K562 (cell line): Measurements from ENCODE around the gene AMOTL1. TPM values are rescaled to one million over a fixed set of nuclear protein-coding genes. Genes with fewer than 3 reads are reported as not detected.

ENCODE experiments used
- BRF1 ChIP-seq: IDR thresholded peaks from 3 replicates; pipeline ENCODE4 v1.6.1; 2011; ENCODE audit warnings: borderline replicate concordance, mild to moderate bottlenecking; ENCODE audit not compliant: insufficient read length; ENCODE audit errors: extremely low read depth
- CBX5 ChIP-seq: IDR thresholded peaks from 2 replicates; pipeline ENCODE4 v1.6.1; 2014; ENCODE audit warnings: low read depth, borderline replicate concordance
- E2F8 ChIP-seq: fragments of 450-650 bp; IDR thresholded peaks from 2 replicates; pipeline ENCODE4 v1.7.1; 2018; ENCODE audit warnings: mild to moderate bottlenecking, low read depth; ENCODE audit not compliant: partially characterized antibody
- KLF1 ChIP-seq: fragments of 450-650 bp; IDR thresholded peaks from 2 replicates; pipeline ENCODE4 v1.6.1; 2016; ENCODE audit warnings: missing genetic modification characterization, missing compliant biosample characterization
- POLR2A ChIP-seq: fragments of 450-650 bp; conservative IDR thresholded peaks from 2 replicates; pipeline ENCODE4 v1.6.1; 2016
- TAF15 ChIP-seq: fragments of 200-400 bp; formaldehyde crosslinking; IDR thresholded peaks from 2 replicates; pipeline ENCODE4 v1.6.1; 2017; ENCODE audit warnings: mild to moderate bottlenecking, low read depth, low read length, moderate library complexity
- ZNF318 ChIP-seq, 2 experiments: fragments of 450-650 bp; IDR thresholded peaks; 2 replicates each; pipeline ENCODE4 v1.6.1; 2016; ENCODE audit warnings: mild to moderate bottlenecking in 2 of 2, borderline replicate concordance in 1 of 2, low read depth in 1 of 2, moderate library complexity in 1 of 2
- polyA plus RNA-seq, 8 experiments: library from polyadenylated mRNA; depleted of rRNA in 4 of 8; stranded (reverse) in 5 of 8; unstranded in 3 of 8; fragments of >200 nt; fragmentation: Nextera tagmentation in 2 of 8; fragmentation: Illumina TruSeq in 1 of 8; extraction: Ambion mirVana in 2 of 8; extraction: Trizol in 1 of 8; gene quantifications; 2 replicates each; pipeline versions ENCODE4 v1.2.1 to v1.2.3, GENCODE V29; 2011 to 2014; ENCODE audit warnings: inconsistent platforms in 1 of 8, missing spikeins in 1 of 8
- total RNA-seq, 7 experiments: library from RNA; depleted of rRNA in 6 of 7; stranded (reverse); fragments of >200 nt in 6 of 7; fragmentation: Illumina TruSeq in 2 of 7; extraction: Trizol in 2 of 7; gene quantifications; 2 replicates each; pipeline versions ENCODE4 v1.2.1 to v1.2.3, GENCODE V29; 2011 to 2021; ENCODE audit warnings: low replicate concordance in 1 of 7

The AMOTL1 gene
- total and polyA plus RNA-seq, 9 of the 15 experiments (the other 6 are each of a cell fraction or from before 2014, with no cell fraction given) = 4.0 to 35.4 (median 14.0) TPM

- TF ChIP-seq ZNF318 (IDR thresholded peaks at IDR 0.05; ENCODE audit: borderline replicate concordance in 1 of 2, low read depth in 1 of 2) (peak in 1 of 2 experiments; percentile 61; a peak in 2 of 4 replicates), KLF1 (tag) (peak; percentile 63; the same call in 1 of the 2 replicates), BRF1 (no peak), POLR2A (peak; percentile 70), CBX5 (no peak), TAF15 (no peak), E2F8 (peak; percentile 52)
These were observed at the start of gene AMOTL1 (continued) for GRCh38 chr11:94767701-94768601.
